GM12872 (cell line): Measurements from ENCODE around the gene TCF7L2.

Experiments
- CTCF ChIP-seq: IDR thresholded peaks from 3 replicates; pipeline ENCODE4 v1.5.1; 2011; ENCODE audit warnings: low read depth, mild to moderate bottlenecking, low read length, moderate library complexity; ENCODE audit not compliant: insufficient read depth

TCF7L2 gene

GRCh38 chr10:112949875-112950507 lies at the start of gene TCF7L2:
Gene TCF7L2 (plus strand): TSS chr10:112950247. CDS start chr10:112950757, 510 bp downstream.
- no peak for TF ChIP-seq CTCF

GRCh38 chr10:112902730-112903129 lies 47.3 kb upstream of the TCF7L2 start:
- no peak for TF ChIP-seq CTCF

- TF ChIP-seq CTCF, result no peak
These were observed 46.0 kb upstream of the TCF7L2 start for GRCh38 chr10:112904000-112904399.

GRCh38 chr10:112906945-112907344 lies 43.1 kb upstream of the TCF7L2 start:
- no peak for TF ChIP-seq CTCF

- no peak for TF ChIP-seq CTCF
These were observed 42.2 kb upstream of the TCF7L2 start for GRCh38 chr10:112907893-112908292.

GRCh38 chr10:112911206-112911605 lies 38.8 kb upstream of the TCF7L2 start:
- no peak for TF ChIP-seq CTCF

- TF ChIP-seq CTCF, result no peak
These were observed 37.6 kb upstream of the TCF7L2 start for GRCh38 chr10:112912410-112912928.
